Prostate gland (tissue), 2 donors: ENCODE data around the gene VSIG2. TPM values are rescaled to one million over a fixed set of nuclear protein-coding genes. Genes with fewer than 3 reads are reported as not detected.
"Not testable (repeated sequence)": the region's sequence is repeated elsewhere in the genome, so short reads cannot be mapped to it uniquely, and the experiment has no call there.

ENCODE experiments used
- DNase-seq: peaks from one replicate; pipeline ENCODE4 v3.0.0-alpha.2; 2019; ENCODE audit warnings: low spot score
- H3K27ac ChIP-seq, 2 donors: fragments of 200-600 bp; sonication (generic); 2 replicates each; pipeline ENCODE4 v1.5.1; 2017 to 2019
- H3K27me3 ChIP-seq: fragments of 200-600 bp; sonication (generic); replicated peaks from 2 replicates; pipeline ENCODE4 v1.5.1; 2019; ENCODE audit not compliant: insufficient read depth
- H3K36me3 ChIP-seq, 2 donors: fragments of 200-600 bp; sonication (generic); 1 replicate in 1 of 2; 2 replicates in 1 of 2; pipeline versions ENCODE4 v1.5.1 to v1.8.1; 2017 to 2019
- H3K4me1 ChIP-seq: fragments of 200-600 bp; sonication (generic); replicated peaks from 2 replicates; pipeline ENCODE4 v1.5.1; 2019
- H3K4me3 ChIP-seq, 2 donors: fragments of 200-600 bp; sonication (generic); 2 replicates each; pipeline ENCODE4 v1.5.1; 2017 to 2019
- H3K9me3 ChIP-seq: fragments of 200-600 bp; sonication (generic); 2 replicates; pipeline ENCODE4 v1.5.1; 2017
- CTCF ChIP-seq, 4 experiments: fragments of 200-600 bp in 2 of 4; fragments of 450-650 bp in 2 of 4; sonication (generic) in 2 of 4; IDR thresholded peaks; 1 replicate in 3 of 4; 2 replicates in 1 of 4; pipeline ENCODE4 v1.5.1; 2016 to 2019; ENCODE audit warnings: antibody characterized with exemption in 4 of 4, mild to moderate bottlenecking in 2 of 4, moderate library complexity in 2 of 4
- POLR2A ChIP-seq: fragments of 450-650 bp; IDR thresholded peaks from one replicate; pipeline ENCODE4 v1.6.1; 2016; ENCODE audit warnings: antibody characterized with exemption, mild to moderate bottlenecking
- POLR2AphosphoS5 ChIP-seq: sonication (generic); formaldehyde crosslinking; IDR thresholded peaks from one replicate; pipeline ENCODE4 v1.6.1; 2017; ENCODE audit warnings: antibody characterized with exemption
- WGBS: methylation state at CpG from one replicate; pipeline ENCODE4 v1.1.5; 2018; 5-methylcytosine and 5-hydroxymethylcytosine counted together
- intact Hi-C: fragments of 100-400 bp; cut with DNase I; formaldehyde crosslinking; loops from one replicate; pipeline ENCODE4 v1.14.2; 2022
- total RNA-seq, 2 donors: library from RNA; depleted of rRNA; stranded (reverse); fragments of >200 nt; gene quantifications; one replicate each; pipeline ENCODE4 v1.1.0, GENCODE V29; 2016

VSIG2 gene
- total RNA-seq, 2 donors from 2014 or later: 28.2 to 38.6 TPM

- no peak for DNase-seq
- Histone ChIP-seq H3K4me3 (no peak overlapping the region), H3K27ac (no peak overlapping the region), H3K9me3 (no peaks in the 10 kb centered on the region), H3K36me3 (no peaks in the 10 kb centered on the region), H3K27me3 (no peaks in the 10 kb centered on the region), H3K4me1 (no peaks in the 10 kb centered on the region)
- intact Hi-C loops: no loop called here
- no peak for TF ChIP-seq CTCF (IDR thresholded peaks at IDR 0.05)
- TF ChIP-seq POLR2AphosphoS5: no peak
- TF ChIP-seq POLR2A: no peak
- WGBS: 96% methylated on average over 2 of the region's 2 CpGs
Observed at GRCh38 chr11:124784051-124784450, 32.0 kb upstream of the VSIG2 start.

GRCh38 chr11:124783002-124783401 is 30.9 kb upstream of the VSIG2 start:
- intact Hi-C loops: no loop called here
- no peak for DNase-seq
- Histone ChIP-seq H3K36me3 (no peaks in the 10 kb centered on the region), H3K4me1 (no peaks in the 10 kb centered on the region), H3K27ac (no peak overlapping the region), H3K27me3 (no peaks in the 10 kb centered on the region), H3K4me3 (no peak overlapping the region), H3K9me3 (no peaks in the 10 kb centered on the region)
- WGBS: 89% methylated on average over 4 of the region's 4 CpGs
- TF ChIP-seq POLR2AphosphoS5 (no peak), CTCF (IDR thresholded peaks at IDR 0.05) (no peak), POLR2A (no peak)

- no peaks in the 10 kb centered on the region for H3K4me1 ChIP-seq
- H3K27me3 ChIP-seq: no peaks in the 10 kb centered on the region
- no peak for DNase-seq
- H3K27ac ChIP-seq: no peak overlapping the region
- intact Hi-C loops: no loop called here
- no peak for TF ChIP-seq CTCF (IDR thresholded peaks at IDR 0.05)
- TF ChIP-seq POLR2A: no peak
- TF ChIP-seq POLR2AphosphoS5: no peak
- H3K4me3 ChIP-seq: no peak overlapping the region
- no peaks in the 10 kb centered on the region for H3K9me3 ChIP-seq
- 52% methylated on average over 1 of the region's 1 CpG for WGBS
- no peaks in the 10 kb centered on the region for H3K36me3 ChIP-seq
Observed at GRCh38 chr11:124779568-124779967, 27.5 kb upstream of the VSIG2 start.

GRCh38 chr11:124778281-124778680 is 26.2 kb upstream of the VSIG2 start:
- Histone ChIP-seq H3K36me3 (no peaks in the 10 kb centered on the region), H3K4me1 (no peaks in the 10 kb centered on the region), H3K27me3 (no peaks in the 10 kb centered on the region), H3K4me3 (no peak overlapping the region), H3K27ac (no peak overlapping the region), H3K9me3 (no peaks in the 10 kb centered on the region)
- WGBS: 86% methylated on average over 2 of the region's 2 CpGs
- no peak for TF ChIP-seq POLR2AphosphoS5
- TF ChIP-seq POLR2A: no peak
- TF ChIP-seq CTCF (IDR thresholded peaks at IDR 0.05): no peak
- intact Hi-C loops: no loop called here
- no peak for DNase-seq

- no peak for DNase-seq
- WGBS: 93% methylated on average over 7 of the region's 7 CpGs
- Histone ChIP-seq H3K27ac (no peak overlapping the region), H3K27me3 (no peaks in the 10 kb centered on the region), H3K9me3 (no peaks in the 10 kb centered on the region), H3K4me1 (no peaks in the 10 kb centered on the region), H3K36me3 (no peaks in the 10 kb centered on the region), H3K4me3 (no peak overlapping the region)
- intact Hi-C loops: no loop called here
- TF ChIP-seq CTCF (IDR thresholded peaks at IDR 0.05) (no peak), POLR2AphosphoS5 (no peak), POLR2A (no peak)
Observed at GRCh38 chr11:124776865-124777645, 25.0 kb upstream of the VSIG2 start.

- H3K9me3 ChIP-seq, intact Hi-C loops, H3K27ac ChIP-seq, DNase-seq, H3K4me1 ChIP-seq, H3K27me3 ChIP-seq, H3K4me3 ChIP-seq, H3K36me3 ChIP-seq: not testable (repeated sequence)
- 97% methylated on average over 6 of the region's 6 CpGs for WGBS
Observed at GRCh38 chr11:124770959-124771358, 18.9 kb upstream of the VSIG2 start.
